Stimulated activated CD4-positive, alpha-beta T cell treated with anti-CD3 and anti-CD28 coated beads, Interleukin-1b, Interleukin-23, amount 100 ng/mL, for 1 hour (primary cell): Measurements from ENCODE around the gene RNF187.

Experiments used
- DNase-seq, 2 donors: peaks; one replicate each; pipeline ENCODE4 v3.0.0-alpha.2; 2020; ENCODE audit warnings: low read depth in 2 of 2

Gene RNF187

GRCh38 chr1:228510101-228510802 is 23.1 kb downstream of the RNF187 start:
- DNase-seq: no peak

- no peak for DNase-seq
These were observed 23.7 kb downstream of the RNF187 start for GRCh38 chr1:228510803-228511413.

GRCh38 chr1:228511546-228512445 is 24.6 kb downstream of the RNF187 start:
- no peak for DNase-seq

- no peak for DNase-seq
These were observed 25.6 kb downstream of the RNF187 start for GRCh38 chr1:228512781-228513198.

GRCh38 chr1:228513236-228513900 is 26.2 kb downstream of the RNF187 start:
- no peak for DNase-seq

- no peak for DNase-seq
These were observed 27.2 kb downstream of the RNF187 start for GRCh38 chr1:228514421-228514820.

GRCh38 chr1:228515200-228515834 is 28.1 kb downstream of the RNF187 start:
- DNase-seq: no peak

GRCh38 chr1:228517655-228518054 is 30.5 kb downstream of the RNF187 start:
- DNase-seq: no peak

GRCh38 chr1:228527596-228527995 is 40.4 kb downstream of the RNF187 start:
- no peak for DNase-seq

- no peak for DNase-seq
These were observed 41.4 kb downstream of the RNF187 start for GRCh38 chr1:228528612-228529011.

- no peak for DNase-seq
These were observed 43.0 kb downstream of the RNF187 start for GRCh38 chr1:228530086-228530758.

GRCh38 chr1:228530951-228531731 is 44.0 kb downstream of the RNF187 start:
- DNase-seq: no peak

- DNase-seq: no peak
These were observed 51.6 kb downstream of the RNF187 start for GRCh38 chr1:228538831-228539230.

GRCh38 chr1:228540161-228540917 is 53.2 kb downstream of the RNF187 start:
- no peak for DNase-seq

- no peak for DNase-seq
These were observed 54.5 kb downstream of the RNF187 start for GRCh38 chr1:228541725-228542124.

GRCh38 chr1:228542376-228542775 is 55.2 kb downstream of the RNF187 start:
- no peak for DNase-seq

GRCh38 chr1:228542981-228543380 is 55.8 kb downstream of the RNF187 start:
- no peak for DNase-seq

- no peak for DNase-seq
These were observed 56.2 kb downstream of the RNF187 start for GRCh38 chr1:228543396-228543795.
